Hepatocyte (in vitro differentiated cells): Measurements from ENCODE around the gene ZMPSTE24.

Experiments used
- CTCF ChIP-seq: fragments of 200-600 bp; sonication (generic); IDR thresholded peaks from 2 replicates; pipeline ENCODE4 v1.5.1; 2016; ENCODE audit warnings: antibody characterized with exemption, mild to moderate bottlenecking; ENCODE audit not compliant: poor library complexity
- EZH2 ChIP-seq: fragments of 200-600 bp; sonication (generic); IDR thresholded peaks from 2 replicates; pipeline ENCODE4 v1.6.1; 2016; ENCODE audit warnings: antibody characterized with exemption, mild to moderate bottlenecking, borderline replicate concordance

GRCh38 chr1:40241362-40241761, 16.7 kb upstream of the ZMPSTE24 start:
- TF ChIP-seq EZH2 (no peak), CTCF (no peak)
